Activated CD8-positive, alpha-beta memory T cell treated with anti-CD3 and anti-CD28 coated beads for 48 hours (primary cell): Measurements from ENCODE around the gene IMPA2.

Experiments
- DNase-seq, 3 experiments: peaks; one replicate each; pipeline ENCODE4 v3.0.0-alpha.2; 2020; ENCODE audit warnings: low read depth in 2 of 3, low spot score in 2 of 3

Gene IMPA2

GRCh38 chr18:11987527-11987926 lies 6.2 kb downstream of the IMPA2 start:
- no peak for DNase-seq

DNA sequence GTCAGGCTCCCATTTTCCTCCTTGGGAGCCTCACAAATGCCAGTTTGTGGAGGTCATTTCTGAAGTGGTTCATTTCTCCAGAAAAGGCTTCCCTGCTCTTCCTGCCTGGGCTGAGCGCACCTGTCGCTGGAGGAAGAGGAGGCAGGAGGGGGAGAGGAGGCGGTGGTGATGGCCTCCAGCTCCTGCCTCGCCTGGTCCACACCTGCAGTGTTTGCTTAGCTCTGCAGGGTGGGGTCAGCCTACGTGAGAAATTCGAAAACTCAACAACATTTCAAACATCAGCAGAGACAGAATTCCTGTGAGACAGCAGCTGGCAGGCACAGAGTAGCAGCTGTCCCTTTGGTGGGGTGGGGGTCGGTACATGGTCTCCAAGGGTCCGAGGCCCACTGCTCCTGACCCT lies 7.9 kb downstream of the IMPA2 start:
- DNase-seq, result no peak

DNA sequence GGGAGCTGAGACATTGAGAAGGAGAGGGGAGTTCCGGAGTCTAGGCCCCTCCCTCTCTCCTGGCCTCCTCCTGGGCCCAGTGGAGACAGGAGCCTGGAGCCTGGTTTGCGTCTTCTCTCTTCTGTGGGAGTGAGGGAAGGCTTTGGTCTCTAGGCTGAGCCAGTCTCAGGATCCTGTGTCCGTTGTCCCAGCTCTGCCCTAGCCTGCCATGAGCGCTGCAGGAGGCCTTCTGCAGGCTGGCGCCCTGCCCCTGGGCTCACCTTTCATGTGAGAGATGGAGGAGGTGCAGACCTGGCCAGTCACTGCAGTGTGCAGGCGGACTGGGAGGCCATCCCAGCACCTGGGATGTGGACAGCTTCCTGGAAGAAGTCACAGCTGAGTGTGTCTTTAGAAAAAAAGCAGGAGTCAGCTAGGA lies 8.7 kb downstream of the IMPA2 start:
- no peak for DNase-seq

DNA sequence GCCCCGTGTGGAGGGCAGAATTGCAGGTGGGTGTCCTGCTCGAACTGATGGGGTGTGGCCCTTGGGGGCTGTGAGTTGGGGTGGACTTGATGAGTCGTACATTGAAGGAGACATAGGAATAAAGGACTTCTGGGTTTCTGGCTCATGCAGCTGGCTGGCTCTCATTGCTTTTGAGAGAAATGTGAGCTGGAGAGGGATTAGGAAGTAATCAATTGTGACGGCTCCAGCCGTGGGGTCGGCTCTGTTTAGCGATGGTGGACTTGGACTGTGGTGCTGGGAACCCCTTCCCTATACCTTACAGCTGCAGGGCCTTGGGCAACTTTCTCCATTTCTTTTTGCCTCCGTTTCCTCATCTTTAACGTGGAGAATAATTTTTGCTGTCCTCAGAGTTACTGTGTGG lies 9.2 kb downstream of the IMPA2 start:
- DNase-seq, result no peak

DNA sequence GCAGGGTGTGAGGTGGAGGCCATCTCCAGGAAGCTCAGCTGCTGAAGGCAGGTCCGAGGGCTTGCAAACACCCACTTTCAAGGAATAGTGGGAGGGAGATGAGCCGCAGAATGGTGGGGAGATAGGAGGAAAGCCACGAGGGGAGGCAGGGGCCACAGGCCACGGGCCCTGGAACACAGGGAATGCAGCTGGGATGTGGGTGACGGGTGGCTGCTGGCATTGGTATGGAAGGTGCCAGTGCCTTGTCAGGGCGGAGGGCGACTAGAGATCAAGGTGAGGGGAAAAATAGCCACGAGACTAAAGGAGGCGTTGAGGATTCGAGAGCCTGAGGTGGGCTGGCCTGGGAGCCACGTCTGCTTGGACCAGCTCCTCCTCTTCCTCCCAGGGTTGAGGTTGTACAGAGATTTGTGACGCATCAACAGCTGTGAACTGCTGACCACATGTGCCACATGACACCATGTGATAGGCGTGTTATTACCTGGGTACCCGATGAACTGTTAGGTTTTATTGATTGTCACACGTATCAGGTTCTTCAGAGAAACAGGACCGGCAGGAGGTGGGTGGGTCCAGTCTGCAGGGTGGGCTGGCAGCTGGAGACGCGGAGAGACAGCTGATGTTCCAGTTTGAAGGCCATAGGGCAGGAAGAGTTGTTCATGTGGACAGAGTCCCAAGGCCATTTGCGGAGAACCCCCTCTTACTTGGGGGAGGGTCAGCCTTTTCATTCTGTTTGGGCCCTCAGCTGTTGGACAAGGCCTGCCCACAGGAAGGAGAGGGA lies 9.9 kb downstream of the IMPA2 start:
- DNase-seq, result no peak

DNA sequence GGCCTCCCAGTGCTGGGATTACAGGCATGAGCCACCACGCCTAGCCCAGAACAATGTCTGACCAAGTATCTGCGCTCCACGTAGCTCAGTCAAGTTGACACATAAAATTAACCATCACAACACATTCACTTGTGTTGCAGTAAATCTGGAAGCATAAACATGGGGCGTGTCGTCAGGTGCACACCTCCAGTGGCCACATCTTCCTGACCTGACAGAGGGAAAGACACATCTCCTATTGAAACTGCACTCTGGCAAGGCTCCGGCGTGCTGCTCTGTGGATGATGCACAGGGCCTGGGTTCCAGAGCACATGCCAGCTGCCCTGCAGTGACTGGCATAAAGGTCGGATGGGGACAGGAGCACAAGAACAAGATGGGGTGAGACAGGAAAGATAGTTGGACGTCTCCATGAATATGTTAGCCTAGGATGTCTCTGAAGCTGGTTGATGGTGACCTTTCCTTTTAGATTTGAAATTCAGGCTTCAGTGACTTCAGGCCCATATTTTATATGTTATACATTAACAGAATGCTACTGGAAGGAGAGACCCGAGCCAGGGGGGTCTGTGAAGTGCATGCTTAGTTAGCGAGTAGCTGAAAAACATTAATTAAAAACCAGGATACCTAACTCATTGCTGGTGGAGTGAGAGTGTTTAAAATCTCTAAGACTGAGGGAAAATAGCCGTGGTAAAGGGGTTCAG lies 10.9 kb downstream of the IMPA2 start:
- DNase-seq, result no peak

- no peak for DNase-seq
These were observed 12.1 kb downstream of the IMPA2 start for GRCh38 chr18:11993264-11993916.

- DNase-seq, result no peak
These were observed 13.0 kb downstream of the IMPA2 start for GRCh38 chr18:11994336-11994702.

GRCh38 chr18:11994703-11995444 lies 13.6 kb downstream of the IMPA2 start:
- DNase-seq, result no peak

- DNase-seq, result peak in 1 of 3 experiments; percentile 12
These were observed 14.3 kb downstream of the IMPA2 start for GRCh38 chr18:11995445-11996189.

DNA sequence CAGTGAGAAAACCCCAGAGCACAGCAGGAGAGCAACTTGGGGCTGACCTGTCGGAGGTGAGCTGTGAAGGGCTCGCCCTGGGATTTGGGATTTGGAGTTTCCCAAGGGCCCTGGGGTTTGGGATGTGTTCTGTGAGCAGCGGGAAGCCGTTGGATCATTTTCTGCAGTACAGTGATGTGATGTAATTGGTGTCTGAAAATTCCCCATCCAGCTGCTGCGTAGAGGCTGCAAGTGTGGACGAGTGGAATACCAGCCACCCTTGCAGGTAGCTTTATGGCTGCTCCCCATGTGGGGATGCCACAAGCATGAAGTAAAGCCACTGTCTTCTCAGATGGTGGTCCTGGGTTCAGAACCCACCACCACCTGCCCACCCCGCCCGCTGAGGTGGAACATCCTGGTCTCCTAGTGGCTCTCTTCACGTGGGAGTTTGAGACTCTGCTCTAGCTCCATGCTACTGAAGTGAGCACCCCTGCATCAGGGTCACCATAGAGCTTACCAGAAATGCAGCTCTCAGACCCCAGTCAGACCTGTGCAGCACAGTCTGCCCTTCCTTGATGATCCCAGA lies 15.0 kb downstream of the IMPA2 start:
- no peak for DNase-seq

- DNase-seq, result no peak
These were observed 15.6 kb downstream of the IMPA2 start for GRCh38 chr18:11996907-11997306.

GRCh38 chr18:11997466-11997865 lies 16.2 kb downstream of the IMPA2 start:
- no peak for DNase-seq

DNA sequence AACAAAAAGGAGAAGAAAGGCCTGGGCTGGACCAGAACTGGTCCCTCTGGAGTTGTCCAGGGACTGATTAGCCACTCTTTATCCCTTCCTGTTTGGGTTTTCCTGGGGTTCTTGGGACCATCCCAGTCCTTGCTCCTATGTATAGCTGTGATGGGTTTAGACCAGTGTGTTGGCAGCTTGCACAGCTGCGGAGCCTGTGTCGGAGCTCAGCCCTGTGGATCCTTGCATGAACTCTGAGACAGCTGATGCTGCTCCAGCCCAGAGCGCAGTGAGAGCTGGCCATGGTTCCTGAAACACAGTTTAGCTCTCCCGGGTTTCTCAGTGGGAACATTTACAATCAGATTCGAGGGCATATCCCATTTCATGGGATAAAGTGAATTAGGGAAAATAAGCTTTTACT lies 16.9 kb downstream of the IMPA2 start:
- no peak for DNase-seq

- DNase-seq, result no peak
These were observed 18.1 kb downstream of the IMPA2 start for GRCh38 chr18:11999429-11999828.

DNA sequence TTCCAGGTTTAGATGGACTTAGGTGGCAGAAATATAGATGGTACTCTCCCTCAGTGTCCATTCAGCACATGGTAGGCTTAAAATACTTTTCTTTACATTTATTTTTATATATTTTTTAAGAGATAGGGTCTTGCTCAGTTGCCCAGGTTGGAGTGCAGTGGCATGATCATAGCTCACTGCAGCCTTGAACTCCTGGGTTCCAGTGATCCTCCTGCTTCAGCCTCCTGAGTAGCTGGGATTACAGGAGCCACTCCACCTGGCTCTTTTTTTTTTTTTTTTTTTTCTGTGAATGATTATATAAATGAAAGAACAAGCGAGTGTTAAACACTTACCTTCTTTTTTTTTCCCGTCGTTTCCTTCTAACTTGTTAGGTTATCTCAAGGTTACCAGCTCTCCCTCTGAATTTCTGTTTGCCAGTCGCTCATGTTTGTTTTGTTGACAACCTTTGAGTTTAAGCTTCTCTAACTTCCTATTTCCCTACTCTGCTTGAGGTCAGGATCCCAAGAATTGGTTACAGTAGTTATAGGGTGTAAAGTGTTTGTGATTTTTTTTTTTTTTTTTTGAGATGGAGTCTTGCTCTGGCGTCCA lies 18.9 kb downstream of the IMPA2 start:
- no peak for DNase-seq

- DNase-seq, result no peak
These were observed 20.1 kb downstream of the IMPA2 start for GRCh38 chr18:12001421-12001820.

- DNase-seq, result no peak
These were observed 22.6 kb downstream of the IMPA2 start for GRCh38 chr18:12003894-12004293.

GRCh38 chr18:12005538-12006487 lies 24.5 kb downstream of the IMPA2 start:
- no peak for DNase-seq
